ENCODE results near the gene RPL29. TPM values are rescaled to one million over a fixed set of nuclear protein-coding genes. Genes with fewer than 3 reads are reported as not detected.
A peak's percentile ranks its signal among the peaks of the same experiment; 100 is the strongest.

The RPL29 gene
- total and polyA plus RNA-seq, 7 experiments from 2014 or later = 1,152 to 2,133 (median 1,556) TPM

DNA sequence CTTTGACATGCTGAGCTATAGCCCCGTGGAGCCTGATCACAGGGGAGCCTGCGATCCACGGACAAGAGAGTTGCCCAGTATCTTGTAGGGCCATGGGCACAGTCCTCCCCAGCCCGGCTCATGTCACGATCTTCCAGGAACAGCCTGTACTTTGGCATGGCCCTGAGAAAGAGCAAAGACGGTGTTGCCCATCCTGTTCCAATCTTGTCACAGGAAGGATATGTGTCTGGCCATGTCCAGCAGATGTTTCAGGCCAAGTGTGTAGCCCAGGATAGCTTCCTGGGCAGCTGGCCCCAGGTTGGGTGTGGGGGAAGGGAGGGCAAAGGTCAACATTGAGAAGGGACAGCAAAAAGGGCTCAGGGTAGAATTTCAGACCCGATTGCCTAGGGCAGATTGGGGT is 17.0 kb upstream of the RPL29 start:
- H3K27ac Mint-ChIP-seq = no peak overlapping the region
- Histone ChIP-seq H3K4me3 (ENCODE audit: low read length) (no peak overlapping the region), H3K36me3 (ENCODE audit: control insufficient read depth in 2 of 3, insufficient read depth in 3 of 3, low read length in 3 of 3) (no peaks in the 10 kb centered on the region), H3K27me3 (ENCODE audit: control insufficient read depth in 2 of 2, insufficient read depth in 2 of 2, low read length in 2 of 2) (no peaks in the 10 kb centered on the region), H3K27ac (ENCODE audit: low read depth, low read length) (no peak overlapping the region), H3K4me1 (ENCODE audit: control insufficient read depth in 2 of 2, insufficient read depth in 2 of 2, low read length in 2 of 2) (no peaks in the 10 kb centered on the region), H3K9me3 (ENCODE audit: control insufficient read depth in 2 of 3, low read length in 3 of 3) (no peaks in the 10 kb centered on the region)
- ChIA-PET POLR2A (no interaction called here), CTCF (interaction anchor here (1.0 to 2.0 kb wide), 2 partner anchors 11 to 12 kb away, joined by 3 to 5 read pairs; no protein-coding TSS in a partner anchor)
- H3K4me3 Mint-ChIP-seq = no peak overlapping the region
- ATAC-seq (no peak), DNase-seq (no peak)
- peaks cover 0 to 3% (median 0%) of the 10 kb centered on the region in 5 donors for H3K27me3 Mint-ChIP-seq
- intact Hi-C loops (cut with micrococcal nuclease) = no loop called here
- H3K9me3 Mint-ChIP-seq = peaks cover 0 to 2% (median 0%) of the 10 kb centered on the region in 11 donors
- peaks cover 0 to 1% (median 0%) of the 10 kb centered on the region in 7 donors for H3K4me1 Mint-ChIP-seq
- H3K36me3 Mint-ChIP-seq = peaks cover 0 to 4% (median 0%) of the 10 kb centered on the region in 5 donors

GRCh38 chr3:52010431-52010830 is 14.7 kb upstream of the RPL29 start:
- H3K9me3 Mint-ChIP-seq = peaks cover 0 to 2% (median 0%) of the 10 kb centered on the region in 11 donors
- no peak overlapping the region for H3K27ac Mint-ChIP-seq
- H3K27me3 Mint-ChIP-seq = peaks cover 0 to 3% (median 0%) of the 10 kb centered on the region in 5 donors
- no peaks in the 10 kb centered on the region for H3K27me3 ChIP-seq (ENCODE audit: control insufficient read depth in 2 of 2, insufficient read depth in 2 of 2, low read length in 2 of 2)
- H3K36me3 Mint-ChIP-seq = peaks cover 0 to 4% (median 0%) of the 10 kb centered on the region in 5 donors
- H3K27ac ChIP-seq (ENCODE audit: low read depth, low read length) = no peak overlapping the region
- H3K4me3 ChIP-seq (ENCODE audit: low read length) = no peak overlapping the region
- ChIA-PET CTCF (no interaction called here), POLR2A (interaction anchor here (0.7 kb wide), 1 partner anchor 45 kb away, joined by 5 read pairs; no protein-coding TSS in a partner anchor)
- peaks cover 1 to 10% (median 9%) of the 10 kb centered on the region in 7 donors for H3K4me1 Mint-ChIP-seq
- no peaks in the 10 kb centered on the region for H3K36me3 ChIP-seq (ENCODE audit: control insufficient read depth in 2 of 3, insufficient read depth in 3 of 3, low read length in 3 of 3)
- H3K4me3 Mint-ChIP-seq = no peak overlapping the region
- intact Hi-C loops (cut with micrococcal nuclease) = no loop called here
- H3K9me3 ChIP-seq (ENCODE audit: control insufficient read depth in 2 of 3, low read length in 3 of 3) = no peaks in the 10 kb centered on the region
- ATAC-seq = no peak
- DNase-seq = no peak
- peaks cover 0 to 10% of the 10 kb centered on the region in 2 donors for H3K4me1 ChIP-seq (ENCODE audit: control insufficient read depth in 2 of 2, insufficient read depth in 2 of 2, low read length in 2 of 2)

DNA sequence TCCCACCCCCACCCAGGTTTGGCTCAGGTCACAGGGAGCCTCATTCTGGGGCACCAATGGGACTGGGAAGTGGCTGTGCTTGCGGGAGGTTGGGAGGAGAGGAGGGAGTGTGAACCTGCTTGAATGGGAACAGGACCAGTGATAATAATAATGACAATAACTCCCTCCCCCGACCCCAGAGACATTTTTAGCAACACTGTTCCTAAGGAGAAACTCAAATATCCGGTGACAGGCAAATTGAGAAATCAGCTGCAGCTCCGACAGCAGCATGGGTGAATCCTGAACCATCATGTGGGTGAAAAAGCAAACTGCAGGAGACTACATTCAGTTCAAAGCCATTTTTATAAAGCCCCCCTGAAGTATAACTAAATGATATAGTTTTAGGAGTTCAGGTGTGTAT is 11.6 kb upstream of the RPL29 start:
- Mint-ChIP-seq H3K27me3 (peaks cover 0 to 5% (median 0%) of the 10 kb centered on the region in 5 donors), H3K27ac (peak overlapping the region in 1 of 9 donors; percentile 25), H3K36me3 (peaks cover 0 to 4% (median 0%) of the 10 kb centered on the region in 5 donors), H3K9me3 (peaks cover 0 to 2% (median 0%) of the 10 kb centered on the region in 11 donors), H3K4me1 (peaks cover 1 to 13% (median 9%) of the 10 kb centered on the region in 7 donors), H3K4me3 (no peak overlapping the region)
- Histone ChIP-seq H3K9me3 (ENCODE audit: control insufficient read depth in 2 of 3, low read length in 3 of 3) (no peaks in the 10 kb centered on the region), H3K4me1 (ENCODE audit: control insufficient read depth in 2 of 2, insufficient read depth in 2 of 2, low read length in 2 of 2) (peaks cover 0 to 14% of the 10 kb centered on the region in 2 donors), H3K27me3 (ENCODE audit: control insufficient read depth in 2 of 2, insufficient read depth in 2 of 2, low read length in 2 of 2) (no peaks in the 10 kb centered on the region), H3K36me3 (ENCODE audit: control insufficient read depth in 2 of 3, insufficient read depth in 3 of 3, low read length in 3 of 3) (no peaks in the 10 kb centered on the region), H3K4me3 (ENCODE audit: low read length) (no peak overlapping the region), H3K27ac (ENCODE audit: low read depth, low read length) (no peak overlapping the region)
- ChIA-PET CTCF (interaction anchor here (7.0 kb wide), 1 partner anchor 115 kb away, joined by 67 read pairs; no protein-coding TSS in a partner anchor), POLR2A (interaction anchor here (0.7 kb wide), 1 partner anchor 46 kb away, joined by 4 read pairs; no protein-coding TSS in a partner anchor)
- DNase-seq = no peak
- intact Hi-C loops (cut with micrococcal nuclease) = loop anchor here in 1 of 2 donors (10.0 kb wide), 1 partner anchor 328 kb away; no protein-coding TSS in a partner anchor
- no peak for ATAC-seq

DNA sequence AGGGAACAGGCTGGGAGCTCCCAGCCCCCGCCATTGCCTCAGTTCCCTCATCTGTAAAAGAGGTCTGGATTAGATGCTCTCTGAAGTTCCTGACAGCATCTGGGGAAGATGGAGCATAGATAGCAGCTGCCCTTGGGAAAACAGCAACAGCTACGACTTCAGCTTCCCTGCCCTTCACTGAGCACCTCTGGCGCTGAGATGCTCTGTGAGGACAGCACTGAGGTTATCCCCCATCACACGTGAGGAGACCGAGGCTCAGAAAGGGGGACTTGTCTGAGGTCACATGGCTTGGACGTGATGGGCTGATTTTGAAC is 11.1 kb upstream of the RPL29 start:
- Mint-ChIP-seq H3K4me3 (no peak overlapping the region), H3K36me3 (no peaks in the 10 kb centered on the region), H3K27me3 (peaks cover 0 to 5% (median 0%) of the 10 kb centered on the region in 5 donors), H3K27ac (no peak overlapping the region), H3K9me3 (no peaks in the 10 kb centered on the region), H3K4me1 (peaks cover 2 to 16% (median 11%) of the 10 kb centered on the region in 7 donors)
- no peak overlapping the region for H3K4me3 ChIP-seq (ENCODE audit: low read length)
- ChIA-PET CTCF (interaction anchor here (7.0 kb wide), 1 partner anchor 115 kb away, joined by 67 read pairs; no protein-coding TSS in a partner anchor), POLR2A (no interaction called here)
- H3K36me3 ChIP-seq (ENCODE audit: control insufficient read depth in 2 of 3, insufficient read depth in 3 of 3, low read length in 3 of 3) = no peaks in the 10 kb centered on the region
- H3K27me3 ChIP-seq (ENCODE audit: control insufficient read depth in 2 of 2, insufficient read depth in 2 of 2, low read length in 2 of 2) = no peaks in the 10 kb centered on the region
- no peaks in the 10 kb centered on the region for H3K9me3 ChIP-seq (ENCODE audit: control insufficient read depth in 2 of 3, low read length in 3 of 3)
- no peak for DNase-seq
- peaks cover 2 to 17% of the 10 kb centered on the region in 2 donors for H3K4me1 ChIP-seq (ENCODE audit: control insufficient read depth in 2 of 2, insufficient read depth in 2 of 2, low read length in 2 of 2)
- ATAC-seq = no peak
- intact Hi-C loops (cut with micrococcal nuclease) = loop anchor here in 1 of 2 donors (10.0 kb wide), 1 partner anchor 328 kb away; no protein-coding TSS in a partner anchor
- no peak overlapping the region for H3K27ac ChIP-seq (ENCODE audit: low read depth, low read length)

GRCh38 chr3:52006017-52006819 is 10.5 kb upstream of the RPL29 start:
- no peak overlapping the region for H3K4me3 ChIP-seq (ENCODE audit: low read length)
- H3K27me3 ChIP-seq (ENCODE audit: control insufficient read depth in 2 of 2, insufficient read depth in 2 of 2, low read length in 2 of 2) = no peaks in the 10 kb centered on the region
- H3K36me3 Mint-ChIP-seq = no peaks in the 10 kb centered on the region
- peaks cover 6 to 22% of the 10 kb centered on the region in 2 donors for H3K4me1 ChIP-seq (ENCODE audit: control insufficient read depth in 2 of 2, insufficient read depth in 2 of 2, low read length in 2 of 2)
- CTCF ChIA-PET = interaction anchor here (1.0 to 7.0 kb wide), 3 partner anchors 48 to 144 kb away, joined by 4 to 70 read pairs (median 67); partner anchors contain the start of gene DUSP7
- ATAC-seq = no peak
- POLR2A ChIA-PET = interaction anchor here (0.8 to 2.3 kb wide), 2 partner anchors 8 to 11 kb away, joined by 3 to 9 read pairs; partner anchors contain the start of gene RPL29
- peaks cover 0 to 5% (median 0%) of the 10 kb centered on the region in 5 donors for H3K27me3 Mint-ChIP-seq
- DNase-seq = no peak
- no peaks in the 10 kb centered on the region for H3K9me3 Mint-ChIP-seq
- H3K36me3 ChIP-seq (ENCODE audit: control insufficient read depth in 2 of 3, insufficient read depth in 3 of 3, low read length in 3 of 3) = no peaks in the 10 kb centered on the region
- H3K4me3 Mint-ChIP-seq = peak overlapping the region in 6 of 10 donors; percentile 13 to 66 (median 46)
- no peaks in the 10 kb centered on the region for H3K9me3 ChIP-seq (ENCODE audit: control insufficient read depth in 2 of 3, low read length in 3 of 3)
- H3K27ac Mint-ChIP-seq = peak overlapping the region in 3 of 9 donors; percentile 10 to 65 (median 39)
- peaks cover 8 to 20% (median 14%) of the 10 kb centered on the region in 7 donors for H3K4me1 Mint-ChIP-seq
- intact Hi-C loops (cut with micrococcal nuclease) = loop anchor here in 1 of 2 donors (10.0 kb wide), 1 partner anchor 329 kb away; no protein-coding TSS in a partner anchor
- H3K27ac ChIP-seq (ENCODE audit: low read depth, low read length) = no peak overlapping the region

- Histone ChIP-seq H3K4me1 (ENCODE audit: control insufficient read depth in 2 of 2, insufficient read depth in 2 of 2, low read length in 2 of 2) (peaks cover 6 to 22% of the 10 kb centered on the region in 2 donors), H3K4me3 (ENCODE audit: low read length) (no peak overlapping the region), H3K27me3 (ENCODE audit: control insufficient read depth in 2 of 2, insufficient read depth in 2 of 2, low read length in 2 of 2) (no peaks in the 10 kb centered on the region), H3K36me3 (ENCODE audit: control insufficient read depth in 2 of 3, insufficient read depth in 3 of 3, low read length in 3 of 3) (no peaks in the 10 kb centered on the region), H3K27ac (ENCODE audit: low read depth, low read length) (no peak overlapping the region), H3K9me3 (ENCODE audit: control insufficient read depth in 2 of 3, low read length in 3 of 3) (no peaks in the 10 kb centered on the region)
- Mint-ChIP-seq H3K27me3 (peaks cover 0 to 5% (median 0%) of the 10 kb centered on the region in 5 donors), H3K9me3 (no peaks in the 10 kb centered on the region), H3K4me3 (peak overlapping the region in 6 of 10 donors; percentile 13 to 66 (median 46)), H3K36me3 (no peaks in the 10 kb centered on the region), H3K4me1 (peaks cover 8 to 20% (median 14%) of the 10 kb centered on the region in 7 donors), H3K27ac (peak overlapping the region in 2 of 9 donors; percentile 10 to 39)
- ChIA-PET POLR2A (interaction anchor here (0.7 to 2.3 kb wide), 3 partner anchors 8 to 85 kb away, joined by 3 to 9 read pairs (median 3); partner anchors contain the start of gene RPL29), CTCF (interaction anchor here (1.0 to 7.0 kb wide), 4 partner anchors 49 to 145 kb away, joined by 4 to 70 read pairs (median 36); partner anchors contain the start of gene DUSP7)
- ATAC-seq (no peak), DNase-seq (no peak)
- intact Hi-C loops (cut with micrococcal nuclease) = loop anchor here in 1 of 2 donors (10.0 kb wide), 1 partner anchor 329 kb away; no protein-coding TSS in a partner anchor
These were observed 9.9 kb upstream of the RPL29 start for GRCh38 chr3:52005571-52005986.

Measured in naive thymus-derived CD4-positive, alpha-beta T cell (primary cell).